Immature natural killer cell (primary cell): ENCODE measurements around the gene ERFL. TPM values are rescaled to one million over a fixed set of nuclear protein-coding genes. Genes with fewer than 3 reads are reported as not detected.
"Not testable (repeated sequence)": the region's sequence is repeated elsewhere in the genome, so short reads cannot be mapped to it uniquely, and the experiment has no call there.

ENCODE experiments used
- DNase-seq, 3 donors: peaks; one replicate each; pipeline ENCODE4 v3.0.0; 2022; ENCODE audit warnings: mixed read lengths in 1 of 3
- H3K27ac Mint-ChIP-seq, 6 donors: one replicate each; pipeline ENCODE4 v1.8.0; 2020; ENCODE audit warnings: mixed read lengths in 6 of 6, mild to moderate bottlenecking in 5 of 6, inconsistent platforms in 4 of 6, moderate library complexity in 3 of 6
- H3K27me3 Mint-ChIP-seq, 3 donors: one replicate each; pipeline ENCODE4 v1.8.0; 2020 to 2021; ENCODE audit warnings: low read depth in 3 of 3, mild to moderate bottlenecking in 3 of 3, mixed read lengths in 3 of 3, moderate library complexity in 3 of 3, inconsistent platforms in 1 of 3
- H3K36me3 Mint-ChIP-seq, 3 donors: one replicate each; pipeline ENCODE4 v1.8.0; 2020; ENCODE audit warnings: mixed read lengths in 3 of 3, inconsistent platforms in 2 of 3, mild to moderate bottlenecking in 2 of 3
- H3K4me1 Mint-ChIP-seq, 2 donors: one replicate each; pipeline ENCODE4 v1.8.0; 2020; ENCODE audit warnings: inconsistent platforms in 2 of 2, mild to moderate bottlenecking in 2 of 2, mixed read lengths in 2 of 2, moderate library complexity in 1 of 2
- H3K4me3 Mint-ChIP-seq, 5 donors: one replicate each; pipeline ENCODE4 v1.8.0; 2020; ENCODE audit warnings: mild to moderate bottlenecking in 5 of 5, mixed read lengths in 5 of 5, inconsistent platforms in 3 of 5, moderate library complexity in 3 of 5
- H3K9me3 Mint-ChIP-seq, 6 donors: one replicate each; pipeline ENCODE4 v1.8.0; 2020; ENCODE audit warnings: mild to moderate bottlenecking in 6 of 6, mixed read lengths in 6 of 6, inconsistent platforms in 4 of 6, moderate library complexity in 3 of 6
- polyA plus RNA-seq, 3 donors: library from polyadenylated mRNA; unstranded; fragments of 300-500 nt; fragmentation: Illumina TruSeq; gene quantifications; one replicate each; pipeline ENCODE4 v1.2.3, GENCODE V29; 2021

ERFL gene
- polyA plus RNA-seq, 3 donors from 2014 or later: 0.11 TPM; not detected in 2

GRCh38 chr19:41920882-41921576 lies 7.2 kb downstream of the ERFL start:
- Mint-ChIP-seq H3K4me1 (peaks cover 10 to 12% of the 10 kb centered on the region in 2 donors), H3K36me3 (peaks cover 0 to 3% (median 0%) of the 10 kb centered on the region in 3 donors), H3K9me3 (peaks cover 0 to 2% (median 0%) of the 10 kb centered on the region in 6 donors), H3K27me3 (peaks cover 6 to 14% (median 10%) of the 10 kb centered on the region in 3 donors), H3K27ac (peak overlapping the region in 2 of 6 donors; percentile 5 to 41), H3K4me3 (peak overlapping the region in 1 of 5 donors; percentile 22)
- no peak for DNase-seq

- peaks cover 6 to 14% (median 10%) of the 10 kb centered on the region in 3 donors for H3K27me3 Mint-ChIP-seq
Observed at GRCh38 chr19:41919948-41920712, 8.1 kb downstream of the ERFL start.

DNA sequence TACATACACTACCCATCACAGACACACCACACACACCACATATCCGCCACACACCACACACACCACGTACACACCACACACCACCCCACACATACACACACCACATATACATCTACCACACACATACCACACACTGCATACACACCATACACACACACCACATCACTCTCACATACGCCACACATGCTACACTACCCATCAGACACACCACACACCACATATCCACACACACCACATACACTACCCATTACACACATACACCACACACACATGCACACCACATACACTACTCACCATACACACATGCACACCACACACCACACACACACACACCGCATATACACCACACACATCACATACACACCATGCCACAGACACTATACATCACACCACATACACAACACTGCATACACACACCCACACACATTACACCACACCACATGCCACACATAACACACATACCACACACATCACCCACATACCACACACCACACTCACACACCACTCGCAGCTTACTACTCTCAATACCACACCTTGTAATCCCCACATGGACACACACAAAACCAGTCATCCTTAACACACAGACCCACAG lies 9.5 kb downstream of the ERFL start:
- Mint-ChIP-seq H3K4me3 (no peak overlapping the region), H3K27me3 (peaks cover 6 to 21% (median 11%) of the 10 kb centered on the region in 3 donors), H3K27ac (no peak overlapping the region), H3K4me1 (peaks cover 17 to 21% of the 10 kb centered on the region in 2 donors), H3K36me3 (peaks cover 0 to 3% (median 0%) of the 10 kb centered on the region in 3 donors), H3K9me3 (peaks cover 0 to 2% (median 0%) of the 10 kb centered on the region in 6 donors)
- no peak for DNase-seq

More at GRCh38 chr19:41919948-41920712, 8.1 kb downstream of the ERFL start:
- DNase-seq: no peak
- Mint-ChIP-seq H3K36me3 (peaks cover 0 to 3% (median 0%) of the 10 kb centered on the region in 3 donors), H3K27ac (no peak overlapping the region), H3K4me3 (no peak overlapping the region), H3K9me3 (peaks cover 0 to 2% (median 0%) of the 10 kb centered on the region in 6 donors), H3K4me1 (peaks cover 10 to 12% of the 10 kb centered on the region in 2 donors)

- Mint-ChIP-seq H3K27ac (no peak overlapping the region), H3K4me3 (no peak overlapping the region), H3K27me3 (peaks cover 6 to 21% (median 7%) of the 10 kb centered on the region in 3 donors), H3K4me1 (peaks cover 18 to 19% of the 10 kb centered on the region in 2 donors), H3K36me3 (no peaks in the 10 kb centered on the region), H3K9me3 (peaks cover 0 to 2% (median 0%) of the 10 kb centered on the region in 6 donors)
- DNase-seq: no peak
Observed at GRCh38 chr19:41918095-41918494, 10.2 kb downstream of the ERFL start.

DNA sequence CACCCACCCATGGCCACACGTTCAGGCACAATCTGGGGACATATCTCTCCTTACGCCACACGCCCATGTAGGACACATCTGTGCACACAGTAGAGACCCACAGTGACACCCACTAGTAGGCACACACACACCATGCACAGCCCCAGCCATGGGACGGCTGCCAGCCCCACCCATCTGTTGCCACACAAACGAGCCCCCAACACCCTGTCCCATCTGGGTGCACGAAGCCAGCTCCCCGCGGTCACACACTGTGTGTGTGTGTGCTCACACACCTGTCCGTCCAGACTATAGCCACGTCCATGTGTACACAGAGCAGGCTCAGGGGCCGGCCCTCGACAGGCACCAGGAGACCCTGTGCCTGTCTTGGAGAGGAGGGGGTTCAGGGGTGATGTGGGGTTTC lies 10.6 kb downstream of the ERFL start:
- Mint-ChIP-seq H3K27ac (no peak overlapping the region), H3K4me3 (no peak overlapping the region), H3K4me1 (peaks cover 18 to 20% of the 10 kb centered on the region in 2 donors), H3K9me3 (peaks cover 0 to 2% (median 0%) of the 10 kb centered on the region in 6 donors), H3K27me3 (peaks cover 8 to 22% (median 8%) of the 10 kb centered on the region in 3 donors), H3K36me3 (no peaks in the 10 kb centered on the region)
- DNase-seq: no peak

GRCh38 chr19:41915776-41916414 lies 12.4 kb downstream of the ERFL start:
- no peak overlapping the region for H3K27ac Mint-ChIP-seq
- H3K9me3 Mint-ChIP-seq: no peaks in the 10 kb centered on the region
- H3K4me1 Mint-ChIP-seq: peaks cover 28% of the 10 kb centered on the region in 2 donors
- no peaks in the 10 kb centered on the region for H3K36me3 Mint-ChIP-seq
- DNase-seq: no peak
- no peak overlapping the region for H3K4me3 Mint-ChIP-seq
- H3K27me3 Mint-ChIP-seq: peaks cover 6 to 25% (median 20%) of the 10 kb centered on the region in 3 donors

DNA sequence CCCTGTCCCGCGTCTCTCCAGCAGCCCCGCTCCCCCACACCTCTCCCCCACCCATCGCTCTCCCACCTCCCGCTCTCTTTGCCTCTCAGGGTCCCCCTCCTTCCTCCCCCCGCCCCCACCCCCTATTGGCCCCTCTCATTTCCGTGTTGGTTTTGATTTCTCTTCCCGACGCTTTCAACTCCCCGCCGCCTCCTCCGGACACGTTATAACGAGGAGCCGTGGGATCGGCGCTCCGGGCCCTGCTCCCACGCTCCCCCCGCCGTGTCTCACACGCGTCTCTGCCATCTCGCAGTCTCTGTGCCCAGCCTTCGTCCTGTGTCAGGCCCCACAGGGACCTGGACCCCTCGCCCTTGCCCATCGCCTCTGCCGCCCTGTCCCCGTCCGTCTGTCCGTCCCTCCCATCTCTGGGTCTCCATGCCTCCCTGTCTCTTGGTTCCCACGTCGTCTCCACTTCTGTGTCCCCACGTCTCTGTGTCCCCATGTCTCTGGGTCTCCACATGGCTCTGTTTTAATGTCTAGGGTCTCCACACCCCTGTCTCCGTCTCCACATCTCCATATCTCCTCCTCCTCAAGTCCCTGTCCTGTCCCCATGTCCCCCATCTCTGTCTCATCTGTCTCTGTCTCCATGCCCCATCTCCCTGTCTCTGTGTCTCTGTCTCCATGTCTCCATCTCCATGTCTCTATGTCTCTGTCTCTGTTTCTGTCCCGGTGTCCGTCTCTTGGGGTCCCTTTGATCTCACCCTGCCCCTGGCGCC lies 13.1 kb downstream of the ERFL start:
- Mint-ChIP-seq H3K4me3 (no peak overlapping the region), H3K36me3 (no peaks in the 10 kb centered on the region), H3K27me3 (peaks cover 11 to 27% (median 25%) of the 10 kb centered on the region in 3 donors), H3K4me1 (peaks cover 35% of the 10 kb centered on the region in 2 donors), H3K27ac (no peak overlapping the region), H3K9me3 (no peaks in the 10 kb centered on the region)
- no peak for DNase-seq

DNA sequence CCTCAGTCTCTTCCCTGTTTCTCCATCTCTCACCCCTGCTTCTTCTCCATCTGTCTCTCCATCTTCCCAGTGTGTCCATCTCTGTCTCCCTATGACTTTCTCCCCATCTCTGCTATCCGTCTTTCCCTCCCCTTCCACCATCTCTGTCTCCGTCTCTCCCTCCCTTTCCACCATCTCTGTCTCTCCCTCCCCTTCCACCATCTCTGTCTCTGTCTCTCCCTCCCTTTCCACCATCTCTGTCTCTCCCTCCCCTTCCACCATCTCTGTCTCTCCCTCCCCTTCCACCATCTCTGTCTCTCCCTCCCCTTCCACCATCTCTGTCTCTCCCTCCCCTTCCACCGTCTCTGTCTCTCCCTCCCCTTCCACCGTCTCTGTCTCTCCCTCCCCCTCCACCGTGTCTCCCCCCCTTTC lies 13.8 kb downstream of the ERFL start:
- Mint-ChIP-seq H3K4me3 (peak overlapping the region in 3 of 5 donors; percentile 31 to 60 (median 33)), H3K27ac (peak overlapping the region in 1 of 6 donors; percentile 82), H3K27me3 (peaks cover 11 to 28% (median 25%) of the 10 kb centered on the region in 3 donors)

DNA sequence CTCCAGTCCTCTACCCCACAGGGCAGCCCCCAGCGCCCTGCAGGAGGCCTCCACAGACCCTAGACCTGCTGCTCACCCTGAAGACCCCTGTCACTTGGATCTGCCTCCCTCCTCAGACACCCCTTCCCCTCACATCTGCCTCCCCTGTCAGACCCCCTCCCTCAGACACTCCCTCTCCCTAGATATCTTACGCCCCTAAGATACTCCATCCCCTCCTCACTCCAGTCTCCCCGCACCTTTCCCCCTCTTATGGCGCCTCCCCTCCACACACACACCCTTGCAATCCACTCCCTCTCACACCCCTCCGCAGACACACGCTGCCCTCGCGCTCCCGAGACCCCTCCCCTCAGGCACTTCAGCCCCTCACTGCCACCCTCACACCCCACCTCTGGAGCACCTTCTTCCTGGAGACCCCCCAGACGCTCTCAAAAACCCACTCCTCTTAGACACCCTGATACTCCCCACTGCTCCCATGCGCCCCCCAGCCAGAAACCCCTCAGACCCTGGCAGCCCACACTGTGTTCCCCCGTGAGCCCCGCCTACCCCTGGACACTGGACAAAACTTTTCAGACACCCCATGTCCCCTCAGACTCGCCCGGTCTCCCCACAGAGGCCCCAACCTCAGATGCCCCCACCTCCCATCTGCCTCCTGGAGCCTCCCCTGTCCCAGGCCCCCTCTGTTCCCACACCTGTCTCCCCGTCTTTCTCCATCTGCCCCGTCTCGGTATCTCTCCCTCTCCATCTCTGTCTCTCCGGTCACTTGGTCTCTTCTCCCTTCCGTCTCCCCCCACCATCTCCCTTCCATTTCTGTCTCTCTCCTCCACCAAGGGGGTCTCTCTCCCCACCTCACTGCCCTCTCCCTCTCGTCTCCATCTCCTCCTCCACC lies 14.5 kb downstream of the ERFL start:
- Mint-ChIP-seq H3K36me3 (no peaks in the 10 kb centered on the region), H3K9me3 (no peaks in the 10 kb centered on the region), H3K4me3 (peak overlapping the region; percentile 4 to 60 (median 31)), H3K27me3 (peaks cover 11 to 28% (median 25%) of the 10 kb centered on the region in 3 donors), H3K27ac (peak overlapping the region in 1 of 6 donors; percentile 82), H3K4me1 (peaks cover 36 to 39% of the 10 kb centered on the region in 2 donors)
- no peak for DNase-seq

More for the DNA sequence above, 13.8 kb downstream of the ERFL start:
- DNase-seq, H3K9me3 Mint-ChIP-seq, H3K36me3 Mint-ChIP-seq: not testable (repeated sequence)
- peaks cover 36 to 37% of the 10 kb centered on the region in 2 donors for H3K4me1 Mint-ChIP-seq

DNA sequence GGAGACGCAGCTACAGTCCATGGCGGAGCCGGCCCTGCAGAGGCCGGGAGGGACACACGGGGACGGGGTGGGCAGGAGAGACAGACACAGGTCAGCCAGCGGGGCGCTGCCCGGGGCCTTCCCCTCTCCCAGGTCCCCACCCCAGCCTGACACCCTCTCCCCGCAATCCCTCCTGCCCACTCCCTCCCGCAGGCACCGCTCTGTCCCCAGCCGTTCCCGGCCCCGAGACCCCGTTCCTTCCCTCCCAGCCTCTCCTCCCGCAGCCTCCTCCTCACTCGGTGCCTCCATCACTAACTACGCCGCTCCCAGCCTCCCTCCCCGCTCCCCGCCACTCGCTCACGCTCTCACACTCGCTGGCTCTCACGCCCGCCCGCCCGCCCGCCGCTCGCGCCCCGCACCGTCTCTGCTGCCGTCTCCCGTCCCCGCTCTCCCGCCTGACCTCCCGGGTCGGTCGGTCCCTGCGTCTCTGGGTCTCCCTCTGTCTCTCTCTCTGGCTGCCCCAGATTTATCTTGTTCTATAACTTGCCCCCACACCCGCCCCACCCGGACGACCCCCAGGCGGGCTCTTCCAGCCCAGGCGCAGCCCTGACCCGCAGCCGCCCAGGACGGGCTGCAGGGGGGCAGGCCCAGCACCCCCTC lies 15.2 kb downstream of the ERFL start:
- Mint-ChIP-seq H3K27ac (no peak overlapping the region), H3K4me1 (peaks cover 36 to 39% of the 10 kb centered on the region in 2 donors)

GRCh38 chr19:41911889-41912731 lies 16.1 kb downstream of the ERFL start:
- H3K9me3 Mint-ChIP-seq: no peaks in the 10 kb centered on the region
- H3K27me3 Mint-ChIP-seq: peaks cover 11 to 28% (median 25%) of the 10 kb centered on the region in 3 donors
- peak overlapping the region in 4 of 6 donors; percentile 23 to 77 (median 44) for H3K27ac Mint-ChIP-seq
- peak overlapping the region; percentile 17 to 55 (median 38) for H3K4me3 Mint-ChIP-seq
- H3K36me3 Mint-ChIP-seq: peaks cover 0 to 3% (median 0%) of the 10 kb centered on the region in 3 donors
- peaks cover 36 to 41% of the 10 kb centered on the region in 2 donors for H3K4me1 Mint-ChIP-seq
- DNase-seq: no peak

More for the DNA sequence above, 15.2 kb downstream of the ERFL start:
- Mint-ChIP-seq H3K36me3 (no peaks in the 10 kb centered on the region), H3K27me3 (peaks cover 11 to 28% (median 25%) of the 10 kb centered on the region in 3 donors), H3K9me3 (no peaks in the 10 kb centered on the region), H3K4me3 (peak overlapping the region in 3 of 5 donors; percentile 15 to 31 (median 18))
- DNase-seq: peak in 1 of 3 donors; percentile 21
